NCI-H748 treated with DMSO at 0.1 percent for 48 hours (cell line): ENCODE data around the gene NEURL1B.
A peak's percentile ranks its signal among the peaks of the same experiment; 100 is the strongest.
"Not testable (repeated sequence)": the region's sequence is repeated elsewhere in the genome, so short reads cannot be mapped to it uniquely, and the experiment has no call there.

ENCODE experiments used
- DNase-seq: peaks from one replicate; lab custom pipeline; 2025; lab: John Stamatoyannopoulos, UW

The NEURL1B gene

DNA sequence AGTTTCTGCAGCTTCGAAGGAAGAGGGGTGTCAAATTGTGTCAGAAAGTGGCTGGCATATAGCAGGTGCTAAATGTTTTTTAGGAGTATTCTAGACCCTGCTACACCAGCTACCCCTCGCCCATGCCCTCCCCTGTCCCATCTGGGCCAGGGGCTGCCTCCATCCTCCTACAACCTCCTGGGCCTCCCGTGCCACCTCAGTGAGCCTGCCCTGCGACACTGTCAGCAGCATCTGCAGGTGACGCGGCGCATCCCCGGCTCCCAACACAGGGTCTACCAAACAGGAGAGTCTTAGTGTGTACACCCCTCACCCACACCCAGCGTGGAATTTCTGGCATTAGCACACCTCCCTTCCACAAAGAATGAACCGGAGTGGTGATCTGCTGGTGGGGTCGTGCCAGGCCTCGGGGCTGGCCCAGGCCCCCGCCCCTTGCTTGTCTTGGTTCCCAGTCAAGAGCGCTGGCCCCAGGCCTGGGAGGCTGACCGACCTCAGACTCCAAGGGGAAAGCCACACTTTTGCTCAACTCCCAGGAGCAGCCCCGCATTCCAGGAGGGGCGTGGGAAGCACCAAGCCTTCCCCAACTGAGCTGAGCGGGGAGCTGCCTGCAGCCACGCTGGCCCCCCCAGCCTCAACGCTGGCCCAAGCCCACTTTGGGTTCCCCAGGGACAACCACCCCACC, 55.2 kb downstream of the NEURL1B start:
- DNase-seq: no peak

- peak; percentile 82 for DNase-seq
These were observed 56.4 kb downstream of the NEURL1B start for GRCh38 chr5:172697123-172698121.

DNA sequence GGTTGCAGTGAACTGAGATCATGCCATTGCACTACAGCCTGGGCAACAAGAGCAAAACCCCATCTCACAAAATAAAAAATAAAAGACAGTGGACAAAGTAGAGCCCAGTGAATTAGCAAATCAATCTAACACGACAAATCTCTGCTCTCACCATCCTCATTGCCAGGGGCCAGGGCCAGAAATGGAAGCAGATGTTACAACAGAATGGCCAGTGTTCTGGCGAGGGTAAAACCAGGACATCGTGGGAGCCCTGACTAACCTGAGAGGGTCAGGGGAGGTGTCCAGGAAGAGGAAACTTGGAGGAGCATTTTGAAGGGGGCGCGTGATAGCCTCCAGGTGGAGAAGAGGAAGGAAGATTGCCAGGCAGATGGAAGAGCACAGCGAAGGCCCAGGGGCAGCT, 58.4 kb downstream of the NEURL1B start:
- no peak for DNase-seq

GRCh38 chr5:172699999-172700364, 58.9 kb downstream of the NEURL1B start:
- DNase-seq: no peak

- DNase-seq: no peak
These were observed 59.6 kb downstream of the NEURL1B start for GRCh38 chr5:172700365-172701290.

DNA sequence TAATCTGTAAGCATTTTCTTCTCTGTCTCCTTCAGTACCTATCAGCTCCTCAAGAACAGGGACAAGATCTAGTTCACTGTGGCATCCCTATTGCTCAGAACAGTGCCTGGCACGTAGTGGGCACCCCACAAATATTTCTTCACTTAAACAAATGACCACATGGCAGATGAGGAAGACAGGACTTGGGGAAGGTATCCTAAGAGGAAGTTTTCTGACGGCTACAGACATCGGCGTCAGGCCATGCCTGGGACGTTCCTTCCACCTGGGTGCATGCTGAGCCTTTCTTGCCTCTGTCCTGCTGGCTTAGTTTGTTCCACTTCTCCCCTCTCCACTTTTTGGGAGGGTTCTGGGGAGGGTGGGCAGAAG, 60.2 kb downstream of the NEURL1B start:
- no peak for DNase-seq

- no peak for DNase-seq
These were observed 62.9 kb downstream of the NEURL1B start for GRCh38 chr5:172703952-172704351.

DNA sequence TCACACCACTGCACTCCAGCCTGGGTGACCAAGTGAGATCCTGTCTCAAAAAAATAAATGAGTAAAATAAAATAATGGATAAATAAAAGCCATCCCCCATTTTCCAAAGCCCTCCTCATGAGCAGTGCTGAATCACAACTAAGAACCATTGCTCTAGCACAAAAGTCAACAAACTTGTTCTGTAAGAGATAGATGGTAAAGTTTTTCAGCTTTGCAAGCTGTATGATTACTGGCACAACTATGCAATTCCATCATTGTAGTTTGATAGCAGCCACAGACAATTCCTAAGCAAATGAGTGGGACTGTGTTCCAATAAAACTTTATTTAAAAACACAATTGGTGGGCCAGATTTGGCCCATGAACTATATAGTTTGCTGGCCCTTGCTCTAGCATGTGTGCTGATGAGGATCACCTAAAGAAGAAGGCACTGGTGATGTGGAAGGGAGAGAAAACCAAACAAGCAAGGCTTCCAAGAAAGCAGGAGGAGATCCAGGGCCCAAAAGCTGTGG, 64.6 kb downstream of the NEURL1B start:
- DNase-seq: no peak

- no peak for DNase-seq
These were observed 65.7 kb downstream of the NEURL1B start for GRCh38 chr5:172706796-172707195.

DNA sequence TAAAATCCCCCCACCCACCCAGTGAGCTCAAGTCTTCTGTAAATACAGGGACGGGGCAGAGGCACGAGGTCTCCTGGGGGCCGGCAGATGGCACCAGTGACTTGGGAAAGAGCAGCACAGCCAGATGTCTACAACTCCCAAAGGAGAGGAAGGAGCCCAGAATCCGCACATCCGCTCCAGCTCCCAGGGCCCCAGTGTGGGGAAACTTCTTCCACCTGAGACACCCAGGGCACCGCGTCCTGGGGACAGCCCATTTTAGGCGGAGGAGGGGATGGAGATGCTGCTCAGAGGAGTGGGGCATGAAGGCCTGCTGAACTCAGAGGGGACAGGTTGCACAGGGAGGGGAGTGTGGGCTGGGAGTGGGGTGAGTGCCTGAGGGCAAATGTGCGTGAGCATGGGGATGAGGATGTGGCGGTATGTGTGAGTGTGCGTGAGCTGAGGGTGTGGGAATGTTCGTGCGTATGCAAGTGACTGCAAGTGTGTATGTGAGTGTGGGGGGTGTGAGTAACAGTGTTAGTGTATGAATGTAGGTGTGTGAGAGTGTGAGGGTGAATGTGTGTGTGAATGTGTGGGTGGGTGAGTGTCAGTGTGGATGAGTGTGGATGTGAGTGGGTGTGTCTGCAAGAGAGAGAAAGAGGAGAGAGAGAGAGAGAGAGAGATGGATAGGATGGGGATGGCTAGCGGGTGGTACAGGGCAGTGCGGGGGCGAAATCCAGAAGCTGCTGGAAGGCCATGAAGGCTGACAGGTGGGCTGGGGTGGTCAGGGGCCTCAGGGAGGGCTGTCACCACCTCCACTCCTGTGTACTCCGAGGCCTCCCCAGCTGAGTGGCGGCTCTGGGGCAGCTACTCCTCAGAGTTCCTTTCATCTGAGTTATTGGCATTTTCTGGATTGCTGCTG, 66.5 kb downstream of the NEURL1B start:
- DNase-seq: peak; percentile 35

- no peak for DNase-seq
These were observed 67.1 kb downstream of the NEURL1B start for GRCh38 chr5:172708183-172708505.

DNA sequence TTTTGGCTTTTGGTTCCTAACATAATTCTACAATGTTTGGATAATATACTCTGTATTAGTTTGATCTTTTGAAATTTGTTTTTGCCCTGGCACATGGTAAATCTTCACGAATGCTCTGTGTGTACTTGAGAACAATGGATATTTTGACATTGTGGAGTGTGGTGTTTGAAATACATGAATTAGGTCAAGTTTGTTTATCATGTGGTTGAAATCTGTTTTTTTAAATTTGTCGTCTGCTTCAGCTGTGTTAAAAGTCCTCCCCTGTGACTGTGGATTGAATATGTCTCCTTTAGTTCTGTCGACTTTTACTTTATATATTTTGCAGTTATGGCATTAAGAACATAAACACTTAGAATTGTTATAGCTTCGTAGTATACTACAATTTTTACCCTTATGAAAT, 69.6 kb downstream of the NEURL1B start:
- DNase-seq: no peak

DNA sequence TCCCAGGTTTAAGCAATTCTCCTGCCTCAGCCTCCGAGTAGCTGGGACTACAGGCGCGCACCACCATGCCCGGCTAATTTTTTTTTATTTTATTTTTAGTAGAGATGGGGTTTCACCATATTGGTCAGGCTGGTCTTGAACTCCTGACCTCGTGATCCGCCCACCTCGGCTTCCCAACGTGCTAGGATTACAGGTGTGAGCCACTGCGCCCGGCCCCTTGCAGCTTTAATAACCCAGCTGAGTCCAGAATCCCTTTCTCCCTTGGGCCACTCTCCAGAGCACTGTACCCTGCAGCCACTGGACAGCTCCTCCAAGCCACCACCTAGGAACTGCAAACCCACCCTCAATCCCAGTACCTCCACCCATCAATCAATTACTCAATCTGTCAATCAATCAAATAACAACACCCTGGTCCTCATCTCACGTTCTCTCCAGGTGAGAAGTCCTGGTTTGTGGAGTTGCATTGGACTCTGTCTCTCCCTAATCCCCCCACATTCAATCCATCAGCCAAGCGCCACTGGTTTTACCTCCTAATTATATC, 70.3 kb downstream of the NEURL1B start:
- not testable (repeated sequence) for DNase-seq

DNA sequence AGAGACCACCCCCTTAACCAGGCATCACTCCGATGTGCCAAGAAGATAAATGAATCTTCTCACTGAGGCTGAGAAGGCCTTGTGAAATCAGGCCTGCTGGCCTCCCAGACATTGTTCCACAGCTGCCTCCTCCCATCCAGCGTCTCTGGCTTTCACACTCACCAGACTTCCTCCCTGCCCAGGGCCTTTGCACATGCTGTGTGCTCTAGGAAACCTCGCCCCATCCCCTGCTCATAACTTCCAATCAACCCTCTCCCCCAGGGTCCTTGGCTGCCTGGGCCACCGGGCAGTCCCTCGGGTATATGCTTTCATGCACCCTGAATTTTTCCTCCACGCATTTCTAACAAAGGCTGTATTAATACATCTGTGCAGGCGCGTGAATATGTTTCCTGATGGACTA, 71.5 kb downstream of the NEURL1B start:
- no peak for DNase-seq

GRCh38 chr5:172713113-172713808, 72.2 kb downstream of the NEURL1B start:
- DNase-seq: peak; percentile 29

DNA sequence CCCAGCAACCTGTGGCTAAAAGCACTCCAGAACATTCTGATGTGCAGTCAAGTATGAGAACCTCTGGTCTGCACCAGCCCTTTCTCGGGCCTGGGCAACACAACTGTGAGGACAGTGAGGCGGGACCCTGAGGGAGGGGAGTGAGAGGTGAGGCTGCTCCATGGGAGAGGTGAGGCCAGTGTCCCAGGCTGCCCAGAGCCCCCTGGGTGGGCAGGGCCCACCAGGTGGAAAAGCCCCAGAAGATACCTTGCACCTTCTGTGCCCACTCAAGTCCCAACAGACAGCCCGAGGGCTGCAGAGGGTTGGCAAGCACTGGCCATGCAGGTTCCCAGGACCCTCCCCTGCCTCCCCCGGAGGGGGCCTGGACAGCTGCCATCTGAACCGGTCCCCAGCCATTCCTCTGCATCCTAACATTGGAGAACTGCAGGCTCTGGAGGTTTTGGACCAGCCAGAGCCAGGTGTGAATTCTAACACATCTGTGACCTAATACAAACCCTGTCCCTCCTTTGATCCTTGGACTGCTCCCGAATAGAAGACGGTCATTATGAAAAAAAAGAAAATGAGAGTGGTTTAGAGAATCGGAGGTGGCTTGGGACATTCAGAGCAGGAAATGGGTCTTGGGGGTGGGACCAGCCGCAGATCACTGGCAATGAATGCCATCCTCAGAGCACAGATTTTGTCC, 72.9 kb downstream of the NEURL1B start:
- DNase-seq: no peak

- DNase-seq: peak; percentile 29
These were observed 73.7 kb downstream of the NEURL1B start for GRCh38 chr5:172714491-172715420.

DNA sequence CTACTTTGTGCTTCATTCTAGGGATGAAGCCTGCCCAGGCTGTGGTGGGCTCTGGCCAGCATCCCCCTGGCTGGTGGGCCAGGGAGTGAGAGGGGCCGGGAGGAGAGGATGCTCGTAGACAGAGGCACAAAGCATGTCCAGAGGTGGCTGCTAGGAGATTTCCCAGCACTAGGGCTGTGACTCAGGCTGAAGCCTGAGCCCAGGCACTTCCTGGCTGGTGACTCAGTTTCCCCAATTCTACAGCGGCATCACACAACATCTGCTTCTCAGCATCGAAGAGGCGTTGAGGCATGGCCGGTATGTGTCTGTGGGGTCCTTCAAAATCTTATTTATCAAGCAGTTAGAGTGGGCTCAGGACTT, 74.3 kb downstream of the NEURL1B start:
- DNase-seq: no peak
